UCSD-AML1 (cell line): ENCODE measurements around the gene LBHD2.
A peak's percentile ranks its signal among the peaks of the same experiment; 100 is the strongest.
"Not testable (repeated sequence)": the region's sequence is repeated elsewhere in the genome, so short reads cannot be mapped to it uniquely, and the experiment has no call there.

Experiments used
- DNase-seq: peaks from one replicate; lab custom pipeline; 2025; ENCODE audit not compliant: unreplicated experiment; lab: John Stamatoyannopoulos, UW

The LBHD2 gene

DNA sequence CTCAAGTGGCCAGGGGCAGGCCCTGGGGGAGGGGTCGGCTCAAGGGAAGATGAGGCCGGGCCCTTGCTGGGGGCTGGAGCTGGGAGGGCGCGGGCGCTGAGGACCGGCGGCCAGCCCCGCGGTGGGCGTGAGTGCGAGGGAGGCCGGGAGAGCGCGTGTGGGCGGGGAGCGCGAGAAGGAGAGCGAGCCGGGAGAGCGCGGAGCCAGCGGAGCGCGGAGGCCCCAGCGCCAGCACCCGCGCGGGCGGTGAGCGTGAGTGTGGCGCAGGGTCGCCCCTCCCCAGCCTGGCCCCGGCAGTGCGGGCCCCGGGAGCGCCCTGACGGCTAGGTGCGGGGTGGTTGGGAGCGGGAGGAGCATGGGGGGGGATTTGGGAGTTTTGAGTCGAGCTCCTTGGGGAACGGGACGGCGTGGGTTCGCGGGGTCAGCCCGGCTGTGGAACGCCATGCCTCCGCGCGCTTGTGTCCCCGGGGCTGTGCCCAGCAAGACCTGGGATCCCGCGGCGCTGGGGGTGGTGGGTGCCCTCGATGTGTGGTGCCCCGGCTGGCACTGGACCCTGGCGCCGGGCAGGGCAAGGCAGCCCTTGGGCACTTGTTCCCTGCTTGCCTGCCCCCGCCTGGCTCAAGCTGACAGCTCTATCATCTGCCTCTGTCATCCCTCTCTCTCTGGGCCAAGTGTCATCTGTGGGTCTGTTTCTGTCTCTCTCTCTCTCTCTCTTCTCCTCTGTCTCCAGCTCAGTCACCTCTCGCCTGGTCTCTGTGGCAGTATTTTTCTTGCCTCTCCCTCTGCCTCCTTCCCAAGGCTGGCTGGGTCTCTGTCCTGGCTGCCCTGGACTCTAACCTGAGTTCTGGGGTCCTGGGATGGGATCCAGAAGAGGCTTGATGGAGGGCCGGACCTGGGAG, at the start of gene LBHD2:
TSS of gene LBHD2 (plus strand) at position 190 of the 899 bp plus-strand sequence. CDS start 1,803 bp downstream, outside the sequence.
- no peak for DNase-seq

DNA sequence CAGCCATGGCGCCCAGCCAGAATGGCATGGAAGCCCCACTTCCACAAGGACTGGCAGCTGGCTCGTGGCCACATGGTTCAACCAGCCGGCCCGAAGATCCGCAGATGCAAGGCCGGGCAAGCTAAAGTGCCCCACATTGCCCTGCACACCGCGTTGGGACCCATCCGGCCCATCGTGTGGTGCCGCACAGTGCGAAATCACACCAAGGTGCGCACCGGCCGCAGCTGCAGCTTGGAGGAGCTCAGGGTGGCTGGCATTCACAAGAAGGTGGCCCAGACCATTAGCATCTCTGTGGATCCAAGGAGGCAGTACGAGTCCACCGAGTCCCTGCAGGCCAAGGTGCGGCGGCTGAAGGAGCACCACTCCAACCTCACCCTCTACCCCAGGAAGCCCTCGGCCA, 42.5 kb upstream of the LBHD2 start:
- no peak for DNase-seq

DNA sequence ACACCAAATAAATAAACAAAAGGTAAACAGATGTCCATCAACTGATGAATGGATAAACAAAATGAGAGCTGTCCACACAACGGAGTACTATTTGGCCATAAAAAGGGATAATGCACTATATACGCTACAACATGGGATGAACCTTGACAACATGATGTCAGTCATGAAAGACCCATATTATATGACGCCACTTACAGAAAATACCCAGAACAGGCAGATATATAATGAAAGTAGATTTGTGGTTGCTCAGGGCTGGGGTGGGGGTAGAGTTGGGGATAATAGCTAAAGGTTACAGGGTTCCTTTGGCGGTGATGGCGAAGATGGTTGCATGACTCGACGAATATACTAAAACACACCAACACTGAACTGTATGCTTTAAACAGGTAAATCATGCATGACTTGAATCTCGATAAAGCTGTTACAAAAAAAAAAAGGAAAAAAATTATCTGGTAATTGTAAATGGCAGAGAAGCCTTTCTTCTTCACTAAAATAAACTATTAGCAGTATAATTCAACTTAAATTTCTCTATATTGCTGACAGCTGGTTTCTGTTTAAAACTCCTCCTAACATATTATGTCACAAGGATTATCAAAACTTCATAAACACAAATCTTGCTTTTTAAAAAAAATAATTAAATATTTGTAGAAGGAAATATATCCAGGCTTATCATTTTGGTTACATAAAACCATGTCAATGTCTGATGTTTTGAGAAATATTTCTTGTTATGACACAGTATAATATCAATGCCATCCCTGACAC, 40.6 kb upstream of the LBHD2 start:
- DNase-seq, result no peak

DNA sequence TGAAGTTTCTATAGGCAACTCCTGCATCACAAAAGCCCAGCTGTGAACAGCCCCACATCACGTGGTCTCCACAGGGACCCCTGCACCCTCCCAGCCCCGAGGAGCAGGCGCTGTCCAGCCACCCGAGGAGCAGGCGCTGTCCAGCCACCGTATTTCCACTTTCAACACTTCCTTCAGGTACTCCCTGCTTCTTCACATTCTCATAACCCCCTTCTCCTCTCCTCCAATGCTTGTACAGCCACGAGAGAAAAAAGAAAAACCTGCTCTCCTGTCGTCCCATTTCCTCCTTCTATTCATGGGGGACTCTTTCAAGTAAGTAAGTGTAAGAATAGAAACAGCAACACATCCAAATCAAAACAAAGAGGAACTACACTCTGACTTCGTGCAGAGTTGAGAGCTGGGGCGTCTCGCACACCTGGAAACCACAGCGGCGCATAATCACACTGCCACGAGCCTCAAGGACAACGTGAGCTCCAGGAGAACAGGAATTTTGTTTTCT, 38.6 kb upstream of the LBHD2 start:
- DNase-seq, result no peak

DNA sequence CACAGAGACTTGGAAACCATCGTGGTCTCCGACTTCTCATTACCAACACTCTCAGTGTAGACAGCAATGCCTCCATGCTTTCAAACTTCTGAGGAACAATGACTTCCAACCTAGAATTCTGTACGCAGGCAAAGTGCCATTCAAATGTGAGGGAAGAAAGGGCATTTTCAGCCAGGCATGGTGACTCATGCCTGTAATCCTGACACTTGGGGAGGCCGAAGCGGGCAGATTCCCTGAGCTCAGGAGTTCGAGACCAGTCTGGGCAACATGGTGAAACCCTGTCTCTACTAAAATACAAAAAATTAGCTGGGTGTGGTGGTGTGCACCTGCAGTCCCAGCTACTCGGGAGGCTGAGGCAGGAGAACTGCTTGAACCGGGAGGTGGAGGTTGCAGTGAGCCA, 36.6 kb upstream of the LBHD2 start:
- DNase-seq, result not testable (repeated sequence)

DNA sequence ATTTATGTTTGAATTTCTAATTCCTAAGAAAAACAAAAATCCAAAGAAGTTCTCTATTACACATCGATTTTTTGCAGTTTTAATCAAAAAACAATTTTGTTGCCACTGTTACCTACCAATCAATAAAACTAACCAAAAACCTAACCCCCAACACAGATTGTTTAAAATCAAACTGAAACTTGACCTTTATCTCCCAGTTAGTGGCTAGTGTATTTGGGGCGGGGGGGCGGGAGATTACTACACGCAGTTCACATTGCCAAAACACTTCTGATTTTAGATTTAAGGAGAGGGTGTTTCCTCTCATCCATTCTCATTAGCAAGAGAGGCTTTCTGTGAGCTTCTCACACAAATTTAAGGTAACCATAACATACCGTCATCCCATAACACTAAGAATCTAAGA, 33.1 kb upstream of the LBHD2 start:
- DNase-seq, result no peak

DNA sequence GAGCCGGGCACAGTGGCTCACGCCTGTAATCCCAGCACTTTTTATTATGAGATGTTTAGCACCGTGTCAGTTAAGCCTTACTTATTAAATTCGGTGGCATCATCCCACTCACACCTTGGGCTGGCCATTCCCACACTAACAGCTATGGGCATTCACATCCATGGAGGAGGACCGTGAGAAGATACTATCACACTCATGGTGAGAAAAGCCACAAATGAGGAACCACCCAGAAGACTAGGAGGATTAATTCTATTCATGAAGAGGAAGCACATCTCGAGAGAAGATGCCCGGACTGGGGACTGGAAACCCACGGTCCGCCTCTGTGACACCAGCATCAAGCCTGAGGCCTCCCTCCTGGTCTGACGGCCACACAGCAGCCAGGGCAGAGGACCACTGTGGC, 31.6 kb upstream of the LBHD2 start:
- peak; percentile 40 for DNase-seq

DNA sequence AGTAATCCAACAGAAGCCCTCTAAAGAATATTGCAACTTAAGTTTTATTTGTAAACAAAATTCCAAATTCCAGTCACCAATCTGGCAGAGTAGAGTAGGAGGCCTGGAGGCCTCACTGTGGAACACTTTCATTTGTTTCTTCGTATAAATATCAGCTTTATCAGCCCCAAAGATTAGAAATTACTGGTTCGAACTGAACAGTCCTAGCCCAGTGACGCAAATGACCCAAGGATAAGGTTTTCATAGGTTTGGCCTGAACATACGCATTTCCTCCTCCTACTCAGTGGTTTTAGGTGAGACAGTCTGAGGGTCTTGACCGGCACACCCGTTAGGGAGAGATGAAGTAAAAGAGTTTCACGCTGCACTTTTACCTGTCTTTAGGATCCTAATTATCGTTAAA, 28.3 kb upstream of the LBHD2 start:
- no peak for DNase-seq

DNA sequence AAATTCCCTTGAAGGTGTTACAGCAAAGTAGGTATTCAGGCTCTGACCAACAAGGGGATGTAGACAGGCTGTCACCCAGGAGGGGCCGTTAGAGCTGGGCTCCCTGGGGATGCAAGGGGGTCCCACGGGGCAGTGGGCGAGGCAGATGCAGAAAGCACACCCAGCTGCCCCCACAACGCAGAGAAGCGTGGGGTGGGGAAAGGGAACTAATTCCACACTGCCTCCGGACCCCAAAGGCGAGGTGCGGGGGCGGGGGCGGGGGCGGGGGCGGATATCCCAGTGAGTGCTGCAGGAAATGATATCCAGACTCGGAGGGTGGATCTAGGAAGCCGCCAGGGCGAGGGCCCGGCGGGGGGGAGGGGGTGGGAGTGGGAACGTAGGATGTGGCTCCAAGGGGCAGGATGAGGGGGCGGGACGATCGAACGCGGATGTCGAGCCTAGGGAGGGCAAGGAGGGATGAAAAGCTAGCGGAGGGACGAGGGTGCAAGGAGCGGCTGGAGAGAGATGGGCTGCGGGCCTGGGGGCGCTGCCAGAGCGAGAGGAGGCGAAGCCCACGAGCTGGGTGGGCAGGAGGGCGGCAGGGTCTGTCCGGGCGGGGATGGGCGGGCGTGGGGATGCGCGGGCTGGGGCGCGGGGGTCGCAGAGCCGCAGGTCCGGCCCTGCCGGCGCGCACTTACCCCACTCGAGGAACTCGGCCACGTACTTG, 27.5 kb upstream of the LBHD2 start:
- DNase-seq, result peak; percentile 87

DNA sequence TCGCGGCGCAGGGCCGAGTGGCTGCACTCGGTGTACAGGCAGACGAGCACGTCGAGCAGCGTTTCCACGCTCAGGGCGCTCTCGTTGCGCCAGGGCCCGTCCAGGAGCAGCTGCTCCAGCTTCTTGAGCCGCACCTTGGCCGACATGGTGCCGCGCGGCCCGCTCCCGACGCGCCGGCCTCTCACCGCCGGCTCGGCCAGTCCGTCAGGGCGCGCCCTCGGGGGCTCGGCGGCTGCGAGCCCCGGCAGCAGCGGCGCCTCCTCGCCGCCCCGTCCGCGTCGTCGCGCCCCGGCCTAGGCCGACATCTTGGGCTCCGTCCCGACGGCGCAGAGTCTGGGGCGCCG, 27.0 kb upstream of the LBHD2 start:
- DNase-seq, result no peak

DNA sequence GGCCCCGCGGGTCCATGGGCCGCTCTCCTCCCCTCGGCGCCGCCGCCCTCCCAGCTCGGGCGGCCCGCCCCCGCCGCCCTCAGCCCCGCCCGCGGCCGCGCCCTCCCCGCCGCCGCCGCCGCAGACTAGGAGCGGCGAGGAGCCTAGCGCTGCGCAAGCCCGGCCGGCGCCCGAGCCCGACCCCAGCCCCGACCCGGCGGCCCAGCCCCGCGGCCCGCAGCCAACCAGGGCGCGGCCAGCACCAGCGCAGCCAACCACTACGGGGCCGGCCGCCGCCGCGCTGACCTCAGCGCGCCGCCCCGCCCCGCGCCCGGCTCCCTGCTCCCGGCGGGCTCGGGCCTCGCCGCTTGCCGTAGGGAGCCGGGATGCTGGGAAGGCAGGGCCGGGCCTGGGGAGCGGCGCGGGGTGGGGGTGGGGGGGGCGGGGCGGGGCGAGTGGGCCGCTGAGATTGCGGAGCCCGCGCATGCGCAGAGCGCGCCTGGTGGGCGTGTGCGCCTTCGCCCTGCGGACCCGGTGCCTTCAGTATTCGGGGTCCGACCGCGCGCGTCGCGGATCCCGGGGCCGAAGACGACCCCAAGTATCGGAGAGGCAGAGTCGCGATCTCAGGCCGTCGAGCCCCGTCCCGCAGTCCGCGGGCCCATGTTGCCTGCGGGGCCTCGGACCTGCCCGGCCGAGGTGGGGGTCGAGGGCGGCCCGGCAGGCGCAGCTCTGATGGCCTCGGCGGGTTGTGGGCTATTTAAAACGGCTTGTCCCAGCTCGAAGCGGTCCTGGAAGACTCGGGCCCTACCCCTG, 26.4 kb upstream of the LBHD2 start, which contains the start of gene CDC42BPB:
TSS of gene CDC42BPB (minus strand) at position 178 of the 792 bp plus-strand sequence. CDS start 376 bp downstream, outside the sequence.
- DNase-seq, result peak; percentile 91

DNA sequence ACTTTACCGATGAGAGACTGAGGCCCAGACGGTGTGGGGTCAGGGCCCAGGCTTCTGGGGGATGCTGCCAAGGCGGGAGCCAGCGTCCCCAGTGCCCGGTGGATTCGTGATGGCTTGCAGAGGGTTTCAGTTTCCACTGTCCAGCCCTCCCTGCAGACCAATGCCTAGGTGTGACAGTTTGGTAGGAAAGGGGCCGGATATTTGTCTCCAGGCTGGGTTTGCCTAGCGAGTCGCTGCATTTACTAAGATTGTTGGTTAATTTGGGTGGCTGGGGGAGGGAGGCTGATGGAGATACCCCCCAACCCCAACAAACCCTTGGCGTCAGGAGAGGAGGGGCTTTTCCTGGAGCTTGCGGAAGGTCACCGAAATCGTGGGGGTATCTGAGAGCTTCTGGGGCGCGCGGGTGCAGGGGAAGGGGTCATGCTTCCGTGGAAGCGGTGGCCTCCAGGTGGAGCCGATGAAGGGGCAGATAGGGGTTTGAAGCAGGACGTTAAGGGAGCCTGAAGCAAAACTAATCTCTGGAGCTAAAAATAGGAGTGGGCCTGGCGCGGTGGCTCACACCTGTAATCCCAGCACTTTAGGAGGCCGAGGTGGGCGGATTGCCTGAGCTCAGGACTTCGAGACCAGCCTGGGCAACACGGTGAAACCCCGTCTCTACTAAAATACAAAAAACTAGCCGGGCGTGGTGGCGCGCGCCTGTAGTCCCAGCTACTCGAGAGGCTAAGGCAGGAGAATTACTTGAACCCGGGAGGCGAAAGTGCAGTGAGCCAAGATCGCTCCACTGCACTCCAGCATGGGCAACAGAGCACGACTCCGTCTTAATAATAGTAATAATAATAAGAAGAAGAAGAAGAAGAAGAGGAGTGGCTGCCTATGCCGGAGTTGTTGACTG, 25.6 kb upstream of the LBHD2 start:
- no peak for DNase-seq

DNA sequence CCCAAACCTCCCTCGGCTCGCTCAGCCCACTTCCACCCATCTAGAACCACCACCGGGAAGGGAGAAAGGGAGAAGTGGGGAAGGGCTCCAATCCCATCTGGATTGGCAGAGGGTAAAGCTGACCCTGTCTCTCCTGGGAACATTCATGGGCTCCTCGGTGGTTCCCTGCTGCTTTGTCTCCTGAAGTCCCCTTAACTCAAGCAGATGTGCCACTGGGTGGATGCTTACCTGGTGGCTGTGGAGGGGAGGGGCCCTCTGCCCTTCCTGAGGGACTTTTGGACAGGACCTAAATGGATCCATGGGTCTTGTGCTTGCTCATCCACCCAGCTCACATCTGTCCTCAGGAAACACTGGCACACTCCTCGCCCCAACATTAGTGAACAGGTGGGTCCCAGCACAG, 24.5 kb upstream of the LBHD2 start:
- no peak for DNase-seq

DNA sequence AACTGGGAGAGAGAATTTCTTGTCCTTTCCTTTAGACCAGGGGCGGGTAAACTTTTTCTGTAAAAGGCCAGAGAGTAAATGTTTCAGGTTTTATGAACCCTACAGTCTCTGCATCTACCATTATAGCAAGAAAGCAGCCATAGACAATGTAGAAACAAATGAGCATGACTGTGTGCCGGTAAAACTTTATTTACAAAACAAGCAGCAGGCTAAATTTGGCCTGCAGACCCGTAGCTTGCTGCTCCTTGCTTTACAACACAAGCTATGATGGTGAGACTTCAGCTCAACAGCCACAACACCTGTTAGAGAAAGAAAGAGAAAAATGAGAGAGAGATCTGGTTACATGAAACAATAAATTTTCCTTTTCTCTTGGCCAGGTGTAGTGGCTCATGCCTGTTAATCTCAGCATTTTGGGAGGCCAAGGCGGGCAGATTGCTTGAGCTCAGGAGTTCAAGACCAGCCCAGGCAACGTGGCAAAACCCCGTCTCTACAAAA, 22.5 kb upstream of the LBHD2 start:
- DNase-seq, result no peak

DNA sequence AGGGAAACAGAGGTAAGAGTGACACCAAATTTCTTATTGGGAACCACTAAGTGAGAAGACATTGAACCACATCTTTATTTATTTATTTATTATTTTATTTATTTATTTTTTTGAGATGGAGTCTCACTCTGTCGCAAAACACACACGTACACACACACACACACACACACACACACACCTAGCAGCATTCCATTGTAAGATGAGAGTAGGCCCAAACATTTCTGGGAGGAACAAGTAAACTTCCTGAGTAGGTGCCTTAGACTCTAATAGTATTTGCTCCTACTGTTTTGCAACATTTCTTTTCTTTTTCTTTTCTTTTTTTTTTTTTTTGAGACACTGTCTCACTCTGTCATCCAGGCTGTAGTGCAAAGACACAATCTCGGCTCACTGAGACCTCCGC, 19.6 kb upstream of the LBHD2 start:
- no peak for DNase-seq

DNA sequence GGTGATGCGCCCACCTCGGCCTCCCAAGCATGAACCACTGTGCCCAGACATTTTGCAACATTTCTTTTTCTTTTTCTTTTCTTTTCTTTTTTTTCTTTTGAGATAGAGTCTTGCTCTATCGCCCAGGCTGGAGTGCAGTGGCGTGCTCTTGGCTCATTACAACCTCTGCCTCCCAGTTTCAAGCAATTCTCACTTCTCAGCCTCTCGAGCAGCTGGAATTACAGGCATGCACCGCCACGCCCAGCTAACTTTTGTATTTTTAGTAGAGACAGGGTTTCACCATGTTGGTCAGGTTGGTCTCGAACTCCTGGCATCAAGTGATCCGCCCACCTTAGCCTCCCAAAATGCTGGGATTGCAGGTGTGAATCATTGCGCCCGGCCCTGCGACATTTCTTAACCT, 19.0 kb upstream of the LBHD2 start:
- no peak for DNase-seq

DNA sequence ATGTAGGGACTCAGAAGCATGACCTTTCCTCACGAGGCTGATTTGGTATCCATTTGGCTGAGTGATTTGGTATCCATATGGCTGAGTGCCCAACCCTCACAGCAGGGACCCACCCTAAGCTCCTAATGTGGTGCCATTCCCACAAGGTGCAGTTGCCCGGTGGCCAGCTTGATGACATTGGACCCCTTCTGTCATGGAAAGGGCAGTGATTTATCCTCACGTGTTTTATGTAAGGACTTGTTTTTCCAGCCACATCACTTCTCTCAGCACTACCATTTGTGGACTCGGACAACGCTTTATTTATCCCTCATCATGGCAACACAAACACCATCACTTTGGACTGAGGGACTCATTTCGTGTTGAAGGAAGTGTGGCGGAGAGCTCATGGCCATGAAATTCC, 18.1 kb upstream of the LBHD2 start:
- DNase-seq, result no peak

DNA sequence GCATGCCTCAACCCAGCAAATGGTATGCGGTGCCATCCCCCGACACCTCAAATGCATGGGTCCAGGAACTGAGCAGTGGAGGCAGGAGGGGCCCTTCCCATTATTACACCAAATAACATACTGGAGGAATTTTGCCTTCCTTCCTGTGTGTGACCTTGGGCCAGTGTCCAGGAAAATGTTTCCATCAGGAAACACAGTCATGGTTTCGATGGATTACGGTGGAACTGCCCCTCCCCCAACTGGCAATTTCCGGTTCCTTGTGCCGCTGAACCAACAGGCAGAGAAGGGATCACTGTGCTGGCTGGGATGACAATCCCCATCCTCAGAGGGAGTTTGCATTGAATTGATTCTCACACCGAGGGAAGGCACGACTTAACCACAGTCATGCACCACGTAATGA, 17.6 kb upstream of the LBHD2 start:
- DNase-seq, result no peak

DNA sequence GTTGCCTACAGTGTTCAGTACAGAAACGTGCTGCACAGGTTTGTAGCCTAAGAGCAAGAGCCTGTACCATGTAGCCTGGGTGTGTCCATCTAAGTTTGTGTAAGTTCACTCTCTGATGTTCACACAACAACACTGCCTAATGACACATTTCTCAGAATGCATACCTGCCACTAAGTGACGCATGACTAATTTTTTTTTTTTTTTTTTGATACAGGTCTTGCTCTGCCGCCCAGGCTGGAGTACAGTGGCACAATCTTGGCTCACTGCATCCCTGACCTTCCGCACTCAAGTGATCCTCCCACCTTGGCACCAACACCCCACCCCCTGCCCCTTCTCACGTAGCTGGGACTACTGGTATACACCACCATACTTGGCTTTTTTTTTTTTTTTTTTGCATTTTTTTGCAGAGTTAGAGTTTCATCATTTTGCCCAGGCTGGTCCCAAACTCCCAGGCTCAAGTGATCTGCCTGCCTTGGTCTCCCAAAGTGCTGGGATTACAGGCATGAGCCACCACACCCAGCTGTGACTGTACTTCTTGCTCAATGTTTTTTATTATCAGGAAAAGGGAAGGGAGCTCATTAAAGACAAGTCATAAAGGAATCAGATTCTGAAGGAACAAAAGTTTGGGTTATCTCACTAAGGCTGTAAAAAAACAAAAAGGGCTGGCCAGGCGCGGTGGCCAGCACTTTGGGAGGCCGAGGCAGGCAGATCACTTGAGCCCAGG, 16.6 kb upstream of the LBHD2 start:
- no peak for DNase-seq
